Mesenchymal stem cell (in vitro differentiated cells and primary cell): Measurements from ENCODE around the gene EPHB6.

Source experiments
- DNase-seq: peaks from one replicate; pipeline ENCODE4 v3.0.0-alpha.2; 2013
- H2AFZ ChIP-seq: one replicate; pipeline ENCODE4 v1.6.1; 2013; ENCODE audit warnings: low read depth, mild to moderate bottlenecking, control low read depth, inconsistent platforms, low read length, moderate library complexity
- H2AK5ac ChIP-seq: 2 replicates; pipeline ENCODE4 v1.6.1; 2013; ENCODE audit warnings: low read length, moderate library complexity, mild to moderate bottlenecking, inconsistent platforms; ENCODE audit not compliant: severe bottlenecking
- H2BK120ac ChIP-seq: one replicate; pipeline ENCODE4 v1.6.1; 2013; ENCODE audit warnings: low read depth, mild to moderate bottlenecking, inconsistent platforms, low read length, moderate library complexity
- H2BK12ac ChIP-seq, 2 experiments: one replicate each; pipeline ENCODE4 v1.6.1; 2013; ENCODE audit warnings: inconsistent platforms in 2 of 2, low read length in 2 of 2, mild to moderate bottlenecking in 2 of 2, moderate library complexity in 2 of 2, control low read depth in 1 of 2
- H2BK15ac ChIP-seq: one replicate; pipeline ENCODE4 v1.6.1; 2013; ENCODE audit warnings: mild to moderate bottlenecking, low read depth, inconsistent platforms; ENCODE audit not compliant: poor library complexity, severe bottlenecking
- H2BK5ac ChIP-seq: 2 replicates; pipeline ENCODE4 v1.6.1; 2013; ENCODE audit warnings: low read depth, mild to moderate bottlenecking, low read length, control low read depth, inconsistent platforms; ENCODE audit not compliant: poor library complexity, severe bottlenecking
- H3K14ac ChIP-seq, 2 experiments: one replicate each; pipeline ENCODE4 v1.6.1; 2013; ENCODE audit warnings: inconsistent platforms in 2 of 2, low read length in 2 of 2, control low read depth in 1 of 2, mild to moderate bottlenecking in 1 of 2, moderate library complexity in 1 of 2
- H3K18ac ChIP-seq, 2 experiments: one replicate each; pipeline ENCODE4 v1.6.1; 2013; ENCODE audit warnings: inconsistent platforms in 2 of 2, low read length in 2 of 2, control low read depth in 1 of 2, low read depth in 1 of 2, mild to moderate bottlenecking in 1 of 2
- H3K23ac ChIP-seq, 2 experiments: one replicate each; pipeline ENCODE4 v1.6.1; 2013; ENCODE audit warnings: inconsistent platforms in 2 of 2, low read length in 2 of 2, mild to moderate bottlenecking in 2 of 2, moderate library complexity in 2 of 2, control low read depth in 1 of 2
- H3K27ac ChIP-seq: 2 replicates; pipeline ENCODE4 v1.5.1; 2013; ENCODE audit warnings: mild to moderate bottlenecking, moderate library complexity, low read length, control low read depth, inconsistent platforms; ENCODE audit not compliant: poor library complexity, severe bottlenecking
- H3K27me3 ChIP-seq, 2 experiments: 2 replicates each; pipeline versions ENCODE4 v1.6.1 to v1.7.0; 2013; ENCODE audit warnings: low read length in 2 of 2, mild to moderate bottlenecking in 2 of 2, moderate library complexity in 2 of 2, control low read depth in 1 of 2, inconsistent platforms in 1 of 2; ENCODE audit not compliant: control insufficient read depth in 1 of 2, insufficient read depth in 1 of 2
- H3K36me3 ChIP-seq, 2 experiments: 2 replicates each; pipeline versions ENCODE4 v1.6.1 to v1.7.0; 2013; ENCODE audit warnings: low read length in 2 of 2, control low read depth in 1 of 2, inconsistent platforms in 1 of 2, low read depth in 1 of 2, mild to moderate bottlenecking in 1 of 2; ENCODE audit not compliant: insufficient read depth in 2 of 2, control insufficient read depth in 1 of 2
- H3K4ac ChIP-seq, 2 experiments: one replicate each; pipeline ENCODE4 v1.6.1; 2013; ENCODE audit warnings: inconsistent platforms in 2 of 2, low read length in 2 of 2, mild to moderate bottlenecking in 2 of 2, moderate library complexity in 2 of 2, control low read depth in 1 of 2, low read depth in 1 of 2
- H3K4me1 ChIP-seq: 2 replicates; pipeline ENCODE4 v1.6.1; 2013; ENCODE audit warnings: low read depth, low read length, control low read depth; ENCODE audit not compliant: control insufficient read depth, insufficient read depth
- H3K4me2 ChIP-seq: 2 replicates; pipeline ENCODE4 v1.6.1; 2013; ENCODE audit warnings: low read length, mild to moderate bottlenecking, inconsistent platforms; ENCODE audit not compliant: poor library complexity, severe bottlenecking
- H3K4me3 ChIP-seq, 2 experiments: 2 replicates each; pipeline versions ENCODE4 v1.5.1 to v1.7.0; 2013; ENCODE audit warnings: low read length in 2 of 2, mild to moderate bottlenecking in 2 of 2, control low read depth in 1 of 2, low read depth in 1 of 2; ENCODE audit not compliant: insufficient read depth in 1 of 2
- H3K79me1 ChIP-seq: replicated peaks from 2 replicates; pipeline ENCODE4 v1.6.1; 2013; ENCODE audit warnings: mild to moderate bottlenecking, control low read depth, low read length, inconsistent platforms; ENCODE audit not compliant: poor library complexity, severe bottlenecking
- H3K9ac ChIP-seq: 2 replicates; pipeline ENCODE4 v1.7.0; 2013; ENCODE audit warnings: mild to moderate bottlenecking, low read length, moderate library complexity
- H3K9me3 ChIP-seq: 2 replicates; pipeline ENCODE4 v1.7.0; 2013; ENCODE audit warnings: mild to moderate bottlenecking, low read length; ENCODE audit not compliant: control insufficient read depth
- H4K8ac ChIP-seq: one replicate; pipeline ENCODE4 v1.6.1; 2013; ENCODE audit warnings: inconsistent platforms, mild to moderate bottlenecking, low read length, moderate library complexity
- H4K91ac ChIP-seq: one replicate; pipeline ENCODE4 v1.6.1; 2013; ENCODE audit warnings: mild to moderate bottlenecking, low read length, inconsistent platforms
- WGBS: methylation state at CpG from one replicate; pipeline ENCODE4 v1.1.7; 2013; ENCODE audit warnings: mixed read lengths; 5-methylcytosine and 5-hydroxymethylcytosine counted together

EPHB6 gene

DNA sequence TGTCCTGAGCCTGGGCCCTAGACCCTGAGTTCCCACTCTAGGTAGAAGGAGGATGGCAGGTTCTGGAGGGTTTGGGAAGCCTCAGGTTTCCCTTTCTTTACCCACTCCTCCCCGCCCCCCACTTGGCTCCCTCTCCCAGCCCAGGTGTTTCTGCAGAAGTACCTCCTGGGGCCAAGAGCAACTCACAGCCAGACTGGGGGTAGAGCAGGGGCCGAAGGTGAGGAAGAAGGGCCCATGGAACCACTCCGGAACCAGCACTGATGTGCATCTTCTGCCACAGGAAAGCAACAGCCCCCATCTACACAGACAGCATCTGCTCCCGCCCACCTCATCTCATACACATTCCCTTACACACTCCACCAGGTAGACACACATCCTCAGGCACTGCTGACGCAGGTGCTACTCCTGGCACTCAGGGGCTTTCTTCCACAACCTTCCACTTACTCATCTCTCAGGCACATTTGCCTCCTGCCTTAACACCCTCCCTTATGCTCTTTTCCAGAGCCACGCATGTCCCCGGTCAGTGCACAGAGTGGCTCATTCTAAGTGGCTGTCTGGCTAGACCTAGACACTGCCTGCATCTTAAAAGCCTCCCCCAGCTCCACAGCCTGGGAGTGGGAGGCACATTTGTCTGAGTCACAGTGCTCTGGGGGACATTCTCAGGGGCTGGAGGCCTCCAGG is 1.8 kb downstream of the EPHB6 start:
- no peak overlapping the region for H2BK120ac ChIP-seq
- H3K4ac ChIP-seq: no peak overlapping the region
- H4K8ac ChIP-seq: no peak overlapping the region
- H3K9ac ChIP-seq: no peak overlapping the region
- H2AK5ac ChIP-seq: no peak overlapping the region
- H3K4me2 ChIP-seq: no peak overlapping the region
- H2AFZ ChIP-seq: no peak overlapping the region
- H2BK12ac ChIP-seq: no peak overlapping the region
- no peak for DNase-seq
- no peaks in the 10 kb centered on the region for H3K9me3 ChIP-seq
- no peak overlapping the region for H3K4me3 ChIP-seq
- no peaks in the 10 kb centered on the region for H3K36me3 ChIP-seq
- H3K4me1 ChIP-seq: peaks cover 11% of the 10 kb centered on the region
- H2BK5ac ChIP-seq: no peak overlapping the region
- H2BK15ac ChIP-seq: no peak overlapping the region
- H4K91ac ChIP-seq: no peak overlapping the region
- no peaks in the 10 kb centered on the region for H3K79me1 ChIP-seq
- H3K27ac ChIP-seq: no peak overlapping the region
- H3K23ac ChIP-seq: no peak overlapping the region
- H3K14ac ChIP-seq: no peak overlapping the region
- peaks cover 5 to 21% of the 10 kb centered on the region in 2 experiments for H3K27me3 ChIP-seq
- WGBS: 93% methylated on average over 6 of the region's 7 CpGs
- no peak overlapping the region for H3K18ac ChIP-seq

- Histone ChIP-seq H3K14ac (no peak overlapping the region), H2BK5ac (no peak overlapping the region), H3K18ac (no peak overlapping the region), H3K4ac (no peak overlapping the region), H4K8ac (no peak overlapping the region), H3K4me3 (no peak overlapping the region), H3K9ac (no peak overlapping the region), H3K23ac (no peak overlapping the region), H2AFZ (no peak overlapping the region), H4K91ac (no peak overlapping the region), H2BK12ac (no peak overlapping the region), H2BK15ac (no peak overlapping the region), H3K36me3 (no peaks in the 10 kb centered on the region), H3K27me3 (peaks cover 5 to 23% of the 10 kb centered on the region in 2 experiments), H3K79me1 (no peaks in the 10 kb centered on the region), H3K4me1 (peaks cover 11% of the 10 kb centered on the region), H3K4me2 (no peak overlapping the region), H3K27ac (no peak overlapping the region), H2AK5ac (no peak overlapping the region), H3K9me3 (no peaks in the 10 kb centered on the region), H2BK120ac (no peak overlapping the region)
- no peak for DNase-seq
- WGBS: 52% methylated on average over 3 of the region's 5 CpGs
These were observed 2.7 kb downstream of the EPHB6 start for GRCh38 chr7:142857625-142858024.

GRCh38 chr7:142859411-142859810 is 4.5 kb downstream of the EPHB6 start:
- Histone ChIP-seq H2AK5ac (no peak overlapping the region), H3K9ac (no peak overlapping the region), H3K9me3 (no peaks in the 10 kb centered on the region), H2BK120ac (no peak overlapping the region), H3K79me1 (no peaks in the 10 kb centered on the region), H3K36me3 (no peaks in the 10 kb centered on the region), H3K4me3 (no peak overlapping the region), H3K4me2 (no peak overlapping the region), H3K4me1 (peaks cover 7% of the 10 kb centered on the region), H3K23ac (no peak overlapping the region), H2BK12ac (no peak overlapping the region), H4K8ac (no peak overlapping the region), H3K4ac (no peak overlapping the region), H3K18ac (no peak overlapping the region), H2AFZ (no peak overlapping the region), H2BK5ac (no peak overlapping the region), H3K27me3 (peaks cover 5 to 23% of the 10 kb centered on the region in 2 experiments), H3K14ac (no peak overlapping the region), H3K27ac (no peak overlapping the region), H2BK15ac (no peak overlapping the region), H4K91ac (no peak overlapping the region)
- no peak for DNase-seq

DNA sequence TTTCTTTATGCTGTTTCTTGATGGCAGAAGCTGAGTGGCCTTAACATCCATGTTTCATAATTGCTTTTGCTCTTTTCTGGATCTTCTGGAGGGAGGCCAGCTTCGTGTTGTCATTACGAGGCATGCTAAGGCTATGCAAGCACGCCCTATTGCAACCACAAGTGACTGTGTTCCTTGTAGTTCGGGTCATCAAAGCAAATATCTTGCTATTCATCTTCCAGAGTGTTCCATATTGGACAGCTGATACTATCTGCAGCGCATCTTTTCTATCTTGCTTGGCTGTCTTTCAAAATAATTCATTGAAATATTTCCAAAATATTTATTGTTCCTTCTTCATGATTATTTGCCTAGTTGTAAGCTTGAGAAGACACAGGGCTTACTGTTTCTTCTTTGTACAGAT is 5.0 kb downstream of the EPHB6 start:
- H3K27ac ChIP-seq: no peak overlapping the region
- no peak overlapping the region for H3K4me3 ChIP-seq
- H3K4ac ChIP-seq: no peak overlapping the region
- no peak overlapping the region for H3K23ac ChIP-seq
- H3K9me3 ChIP-seq: no peaks in the 10 kb centered on the region
- DNase-seq: peak; percentile 37
- H2AK5ac ChIP-seq: no peak overlapping the region
- H3K27me3 ChIP-seq: peaks cover 5 to 23% of the 10 kb centered on the region in 2 experiments
- H2AFZ ChIP-seq: no peak overlapping the region
- no peaks in the 10 kb centered on the region for H3K79me1 ChIP-seq
- no peak overlapping the region for H2BK5ac ChIP-seq
- H3K4me2 ChIP-seq: no peak overlapping the region
- no peak overlapping the region for H4K8ac ChIP-seq
- H3K4me1 ChIP-seq: peaks cover 7% of the 10 kb centered on the region
- no peak overlapping the region for H2BK120ac ChIP-seq
- H2BK15ac ChIP-seq: no peak overlapping the region
- H2BK12ac ChIP-seq: no peak overlapping the region
- no peak overlapping the region for H3K14ac ChIP-seq
- no peak overlapping the region for H3K18ac ChIP-seq
- no peaks in the 10 kb centered on the region for H3K36me3 ChIP-seq
- no peak overlapping the region for H3K9ac ChIP-seq
- no peak overlapping the region for H4K91ac ChIP-seq
- WGBS: 40% methylated on average over 5 of the region's 5 CpGs
